Stimulated activated CD8-positive, alpha-beta memory T cell treated with anti-CD3 and anti-CD28 coated beads, Interleukin-4, amount 100 ng/mL, for 4 hours (primary cell): ENCODE results near the gene ITGB7.
A peak's percentile ranks its signal among the peaks of the same experiment; 100 is the strongest.

Experiments
- DNase-seq, 2 donors: peaks; one replicate each; pipeline ENCODE4 v3.0.0-alpha.2; 2020; ENCODE audit warnings: low read depth in 2 of 2, low spot score in 1 of 2

ITGB7 gene

GRCh38 chr12:53231921-53232645, 25.0 kb upstream of the ITGB7 start, which contains the start of gene RARG:
RARG (minus strand) TSS chr12:53232209; CDS start chr12:53227545, 4,664 bp downstream.
- DNase-seq, result peak; percentile 58 to 68

GRCh38 chr12:53231671-53231920, 24.5 kb upstream of the ITGB7 start:
- no peak for DNase-seq

- DNase-seq, result no peak
These were observed 23.2 kb upstream of the ITGB7 start for GRCh38 chr12:53230108-53230845.

- no peak for DNase-seq
These were observed 22.4 kb upstream of the ITGB7 start for GRCh38 chr12:53229454-53229853.

DNA sequence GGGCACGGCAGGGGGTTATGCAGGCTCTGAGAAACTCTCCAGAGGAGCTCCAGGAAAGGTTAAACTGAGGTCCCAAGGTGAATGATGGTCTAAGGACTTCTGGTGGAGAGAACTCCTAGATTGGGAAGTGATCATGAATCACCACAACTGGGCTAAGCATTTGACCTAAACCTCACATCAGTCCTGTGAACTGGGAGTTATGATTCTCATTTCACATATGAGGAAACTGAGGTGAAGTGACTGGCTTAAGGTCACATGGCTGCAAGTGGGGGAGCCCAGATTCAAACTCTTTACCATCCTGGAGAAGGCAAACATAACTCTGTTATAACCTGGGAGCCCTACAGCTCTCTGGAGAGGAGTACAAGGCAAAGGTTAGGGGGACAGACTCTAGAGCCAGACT, 20.8 kb upstream of the ITGB7 start:
- no peak for DNase-seq

DNA sequence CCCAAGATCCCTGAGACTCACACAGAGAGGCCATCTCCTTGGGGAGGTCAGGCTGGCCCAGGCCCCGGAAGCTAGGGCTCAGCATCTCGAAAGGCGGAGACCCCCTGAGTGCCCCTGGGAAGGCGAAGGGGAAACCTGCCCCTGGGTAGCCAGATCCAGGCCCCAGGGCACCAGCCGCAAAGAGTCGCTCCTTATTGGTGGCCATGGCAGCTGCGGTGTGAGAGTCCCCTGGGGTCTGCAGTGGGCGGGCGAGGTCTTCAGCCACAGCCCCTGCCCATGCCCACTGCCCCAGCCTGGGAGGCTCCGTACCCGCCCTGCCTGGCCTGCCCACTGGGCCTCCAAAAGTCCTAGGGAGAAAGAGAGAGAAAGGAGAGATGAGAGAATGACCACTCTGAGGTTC, 20.3 kb upstream of the ITGB7 start:
- DNase-seq, result no peak

GRCh38 chr12:53226815-53227214, 19.8 kb upstream of the ITGB7 start:
- no peak for DNase-seq

DNA sequence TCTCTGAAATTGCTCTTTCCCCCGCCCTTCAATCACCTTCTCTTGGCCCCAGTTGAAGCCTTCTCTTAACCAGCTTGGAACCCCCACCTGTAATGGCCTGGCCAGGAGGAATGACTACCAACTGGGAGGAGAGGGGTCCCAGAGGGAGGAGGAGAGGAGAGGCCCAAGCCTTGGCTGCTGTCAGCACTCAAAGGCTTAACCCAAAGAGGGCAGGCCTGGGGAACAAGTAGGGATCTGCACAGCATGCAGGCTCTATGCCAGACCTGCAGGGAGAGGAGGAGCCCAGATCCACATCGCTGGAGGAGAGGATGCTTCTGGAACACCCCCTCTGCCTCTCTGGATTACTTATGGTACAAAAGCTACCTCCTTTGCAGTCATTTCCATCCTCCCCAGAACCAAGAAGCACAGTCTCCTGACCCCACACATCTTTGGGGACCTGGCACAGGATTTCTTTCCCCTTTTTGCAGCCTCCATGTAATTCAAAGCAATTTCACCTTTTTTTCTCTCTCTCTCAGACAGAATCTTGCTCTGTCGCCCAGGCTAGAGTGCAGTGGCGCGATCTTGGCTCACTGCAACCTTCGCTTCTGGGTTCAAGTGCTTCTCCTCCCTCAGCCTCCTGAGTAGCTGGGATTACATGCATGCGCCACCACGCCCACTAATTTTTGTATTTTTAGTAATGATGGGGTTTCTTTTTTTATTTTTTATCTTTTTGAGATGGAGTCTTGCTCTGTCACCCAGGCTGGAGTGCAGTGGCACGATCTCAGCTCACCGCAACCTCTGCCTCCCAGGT, 18.8 kb upstream of the ITGB7 start:
- no peak for DNase-seq

- DNase-seq, result no peak
These were observed 18.0 kb upstream of the ITGB7 start for GRCh38 chr12:53224897-53225634.

DNA sequence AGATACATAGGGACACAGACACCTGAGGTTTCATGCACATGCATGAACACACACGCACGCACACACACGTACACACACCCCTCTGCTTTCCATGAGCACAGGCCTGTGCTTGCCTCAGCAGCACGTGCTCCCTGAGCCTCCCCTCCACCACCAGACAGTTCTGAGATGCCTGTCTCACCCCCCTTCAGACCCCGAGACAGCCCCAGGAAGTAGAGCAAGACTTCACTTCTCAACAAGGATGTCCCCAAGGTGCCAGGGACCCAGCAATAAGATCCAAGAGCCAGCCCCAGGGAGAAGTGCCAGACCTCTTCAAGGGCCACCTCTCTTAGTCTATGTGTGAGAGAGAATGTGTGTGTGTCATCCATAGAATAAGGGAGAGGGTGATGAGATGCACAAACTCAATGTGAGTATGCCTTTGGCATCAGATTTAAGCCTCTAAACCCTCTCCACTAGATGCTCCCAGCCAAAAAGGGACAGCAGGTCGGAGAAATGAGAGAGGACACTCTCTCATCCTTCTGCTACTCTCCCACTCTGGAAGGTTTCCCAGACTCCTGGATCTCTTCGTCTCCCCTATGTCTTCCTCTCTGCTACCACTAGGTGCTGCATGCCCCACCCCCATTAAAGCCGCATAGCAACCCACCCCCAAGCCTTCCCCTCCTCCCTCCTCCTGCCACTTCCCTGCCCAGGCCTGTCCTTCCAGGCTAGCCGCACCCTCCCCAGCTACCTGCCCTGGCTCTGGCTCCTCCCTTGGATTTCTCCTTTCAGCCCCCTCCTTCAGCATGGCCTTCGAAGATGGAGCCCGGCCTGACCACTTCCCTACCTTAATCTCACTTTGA, 17.2 kb upstream of the ITGB7 start:
- DNase-seq, result no peak

DNA sequence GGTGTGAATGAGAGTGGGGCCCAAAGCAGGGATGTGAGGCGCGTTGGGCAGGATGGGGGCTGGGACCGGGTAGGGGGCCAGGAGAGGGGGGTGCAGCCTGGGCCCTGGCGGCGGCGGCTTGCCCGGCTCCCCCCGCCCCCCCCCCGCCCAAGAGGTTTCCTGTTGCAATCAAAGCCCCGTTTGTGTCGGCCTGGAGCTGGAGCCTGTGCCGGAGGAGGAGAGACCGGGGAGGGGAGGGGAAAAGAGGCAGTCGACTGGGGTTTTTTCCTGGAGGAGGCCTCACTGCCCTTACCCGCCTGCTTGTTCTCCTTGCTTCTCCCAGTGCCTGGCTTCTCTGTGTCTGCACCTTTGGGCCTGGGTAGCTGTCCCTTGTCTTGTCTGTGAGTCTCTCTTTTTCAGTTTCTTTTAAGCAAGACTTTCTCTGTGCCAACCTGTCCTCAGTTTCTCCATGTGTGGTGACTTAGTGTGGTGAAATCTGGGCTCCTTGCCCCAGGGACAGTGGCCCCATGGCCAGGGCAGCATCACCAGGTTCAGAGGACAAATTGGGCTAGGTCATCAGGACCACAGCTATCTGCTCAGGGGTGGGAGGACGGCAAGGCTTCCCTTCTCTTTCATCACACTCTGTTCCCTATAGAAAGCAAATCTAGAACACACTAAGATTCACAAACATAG, 16.5 kb upstream of the ITGB7 start:
- DNase-seq, result no peak

- no peak for DNase-seq
These were observed 15.8 kb upstream of the ITGB7 start for GRCh38 chr12:53222806-53223261.

- DNase-seq, result no peak
These were observed 15.2 kb upstream of the ITGB7 start for GRCh38 chr12:53222170-53222721.

DNA sequence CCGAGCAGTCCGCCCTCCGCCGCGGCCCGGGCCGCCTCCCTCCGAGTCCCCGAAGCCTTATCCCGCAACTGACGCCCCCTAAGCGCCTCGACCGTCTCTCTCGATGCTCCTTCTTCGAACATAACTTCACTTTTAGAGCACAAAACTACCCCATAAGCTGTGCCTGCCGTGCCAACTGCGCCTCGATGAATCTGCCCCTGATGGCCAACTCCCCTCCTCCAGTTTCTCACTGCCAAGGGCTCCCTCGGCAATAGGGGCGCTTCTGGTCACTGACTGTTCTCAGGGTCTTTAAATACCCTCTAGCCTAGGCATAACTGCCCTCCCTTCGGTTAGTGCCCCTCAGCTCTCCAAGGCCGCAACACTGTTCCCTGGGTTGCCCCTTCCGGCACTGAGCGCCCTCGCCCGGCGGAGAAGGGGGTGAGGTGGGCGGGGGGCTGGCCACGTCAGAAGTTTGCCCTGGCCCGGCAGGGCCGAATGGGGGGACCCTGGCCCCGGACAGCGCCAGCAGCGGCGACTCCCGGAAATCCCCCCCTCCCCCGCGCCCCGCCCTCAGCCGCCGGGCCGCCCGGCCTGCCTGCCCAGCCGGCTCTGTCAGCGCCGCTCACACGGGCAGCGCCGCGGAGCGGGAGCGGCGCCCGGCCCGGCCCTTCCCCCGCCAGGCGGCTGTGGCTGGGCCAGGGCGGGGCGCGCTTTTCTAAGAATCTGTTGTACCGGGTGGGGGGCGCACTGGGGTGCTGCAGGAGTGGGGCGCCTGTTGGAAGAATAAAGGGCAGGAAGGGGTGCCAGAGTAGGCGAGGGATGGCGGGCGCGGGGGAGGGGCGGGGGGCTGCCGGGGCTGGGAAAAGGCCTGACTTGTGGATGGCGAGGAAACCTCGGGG, 14.4 kb upstream of the ITGB7 start:
- no peak for DNase-seq

- DNase-seq, result peak; percentile 37 to 68
These were observed 13.7 kb upstream of the ITGB7 start for GRCh38 chr12:53220694-53221202.

- peak; percentile 40 to 54 for DNase-seq
These were observed 13.1 kb upstream of the ITGB7 start for GRCh38 chr12:53219956-53220693.

- DNase-seq, result peak; percentile 35 to 62
These were observed 12.4 kb upstream of the ITGB7 start for GRCh38 chr12:53219292-53219955.
